ENCODE data around the gene C6orf118.

DNA sequence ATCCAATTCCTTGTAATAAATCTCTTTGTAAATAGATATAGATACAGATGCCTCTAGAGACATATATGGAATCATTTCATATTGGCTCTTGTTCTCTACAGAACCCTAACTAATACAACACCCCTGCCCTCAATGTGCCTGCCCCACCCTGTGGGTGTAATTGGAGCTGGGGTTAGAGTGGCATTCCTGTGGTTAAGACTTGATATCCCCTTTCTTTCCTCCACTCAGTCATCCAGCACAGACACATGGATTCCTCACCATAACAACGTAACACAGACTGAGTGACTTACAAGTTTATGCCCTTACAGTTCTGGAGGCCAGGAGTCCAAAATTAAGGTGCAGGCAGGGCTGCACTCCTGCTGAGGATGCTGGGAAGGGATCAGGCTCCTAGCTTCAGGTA is 42.8 kb downstream of the C6orf118 start:
- TF ChIP-seq, protein P1, sequence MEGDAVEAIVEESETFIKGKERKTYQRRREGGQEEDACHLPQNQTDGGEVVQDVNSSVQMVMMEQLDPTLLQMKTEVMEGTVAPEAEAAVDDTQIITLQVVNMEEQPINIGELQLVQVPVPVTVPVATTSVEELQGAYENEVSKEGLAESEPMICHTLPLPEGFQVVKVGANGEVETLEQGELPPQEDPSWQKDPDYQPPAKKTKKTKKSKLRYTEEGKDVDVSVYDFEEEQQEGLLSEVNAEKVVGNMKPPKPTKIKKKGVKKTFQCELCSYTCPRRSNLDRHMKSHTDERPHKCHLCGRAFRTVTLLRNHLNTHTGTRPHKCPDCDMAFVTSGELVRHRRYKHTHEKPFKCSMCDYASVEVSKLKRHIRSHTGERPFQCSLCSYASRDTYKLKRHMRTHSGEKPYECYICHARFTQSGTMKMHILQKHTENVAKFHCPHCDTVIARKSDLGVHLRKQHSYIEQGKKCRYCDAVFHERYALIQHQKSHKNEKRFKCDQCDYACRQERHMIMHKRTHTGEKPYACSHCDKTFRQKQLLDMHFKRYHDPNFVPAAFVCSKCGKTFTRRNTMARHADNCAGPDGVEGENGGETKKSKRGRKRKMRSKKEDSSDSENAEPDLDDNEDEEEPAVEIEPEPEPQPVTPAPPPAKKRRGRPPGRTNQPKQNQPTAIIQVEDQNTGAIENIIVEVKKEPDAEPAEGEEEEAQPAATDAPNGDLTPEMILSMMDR (IDR thresholded peaks at IDR 0.05; ENCODE audit: low read depth, low read length, missing input control): no peak
- no peak for TF ChIP-seq FOXA1 (IDR thresholded peaks at IDR 0.05)
